GM21619 (cell line): Measurements from ENCODE around the gene PHLDB1.
A peak's percentile ranks its signal among the peaks of the same experiment; 100 is the strongest.
"Not testable (repeated sequence)": the region's sequence is repeated elsewhere in the genome, so short reads cannot be mapped to it uniquely, and the experiment has no call there.

ENCODE experiments used
- ATAC-seq: cut with Tn5 transposase; IDR thresholded peaks from one replicate; pipeline ENCODE4 v1.9.1; 2021; ENCODE audit not compliant: unreplicated experiment

PHLDB1 gene

GRCh38 chr11:118607401-118608359 lies at the start of gene PHLDB1:
PHLDB1 (plus strand) TSS chr11:118607615; CDS start chr11:118613837, 6,222 bp downstream.
- ATAC-seq: no peak

- ATAC-seq: no peak
Observed at GRCh38 chr11:118560806-118561205, 46.6 kb upstream of the PHLDB1 start.

GRCh38 chr11:118565051-118565450 lies 42.4 kb upstream of the PHLDB1 start:
- ATAC-seq: no peak

DNA sequence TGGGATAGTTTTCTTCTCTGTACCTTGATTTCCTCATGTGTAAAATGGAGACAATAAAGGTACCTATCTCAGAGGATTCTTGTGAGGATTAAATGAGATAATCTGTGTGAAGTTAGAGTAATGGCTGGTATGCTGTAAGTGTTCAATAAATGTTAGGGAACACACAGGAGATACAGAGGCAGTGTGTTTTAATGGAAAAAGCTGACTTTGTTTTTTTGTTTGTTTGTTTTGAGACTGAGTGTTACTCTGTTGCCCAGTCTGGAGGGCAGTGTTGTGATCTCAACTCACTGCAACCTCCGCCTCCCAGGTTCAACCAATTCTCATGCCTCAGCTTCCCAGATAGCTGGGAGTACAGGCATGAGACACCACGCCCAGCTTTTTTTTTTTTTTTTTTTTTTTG lies 37.7 kb upstream of the PHLDB1 start:
- no peak for ATAC-seq

DNA sequence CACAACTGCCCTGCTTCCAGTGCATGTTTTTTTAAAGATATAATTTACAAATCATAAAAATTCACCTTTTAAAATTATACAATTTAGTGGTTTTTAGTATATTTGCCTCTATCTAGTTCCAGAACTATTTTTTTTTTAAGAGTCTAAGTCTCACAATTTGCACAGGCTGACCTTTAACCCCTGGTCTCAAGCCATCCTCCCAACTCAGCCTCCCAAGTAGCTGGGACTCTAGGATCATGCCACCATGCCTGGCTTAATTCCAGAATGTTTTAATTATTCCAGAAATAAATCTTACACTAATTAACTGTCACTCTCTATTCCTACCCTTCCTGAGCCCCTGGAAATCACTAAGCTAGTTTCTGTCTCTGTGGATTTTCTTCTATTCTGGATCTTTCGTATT lies 36.6 kb upstream of the PHLDB1 start:
- no peak for ATAC-seq

GRCh38 chr11:118571701-118572060 lies 35.7 kb upstream of the PHLDB1 start:
- ATAC-seq: peak; percentile 10

- ATAC-seq: peak; percentile 66
Observed at GRCh38 chr11:118572061-118572980, 35.1 kb upstream of the PHLDB1 start, which contains the start of gene ARCN1. ARCN1 (plus strand) TSS chr11:118572409; CDS start chr11:118572548, 139 bp downstream.

- ATAC-seq: peak; percentile 27
Observed at GRCh38 chr11:118572981-118573550, 34.3 kb upstream of the PHLDB1 start.

GRCh38 chr11:118574636-118575035 lies 32.8 kb upstream of the PHLDB1 start:
- no peak for ATAC-seq

DNA sequence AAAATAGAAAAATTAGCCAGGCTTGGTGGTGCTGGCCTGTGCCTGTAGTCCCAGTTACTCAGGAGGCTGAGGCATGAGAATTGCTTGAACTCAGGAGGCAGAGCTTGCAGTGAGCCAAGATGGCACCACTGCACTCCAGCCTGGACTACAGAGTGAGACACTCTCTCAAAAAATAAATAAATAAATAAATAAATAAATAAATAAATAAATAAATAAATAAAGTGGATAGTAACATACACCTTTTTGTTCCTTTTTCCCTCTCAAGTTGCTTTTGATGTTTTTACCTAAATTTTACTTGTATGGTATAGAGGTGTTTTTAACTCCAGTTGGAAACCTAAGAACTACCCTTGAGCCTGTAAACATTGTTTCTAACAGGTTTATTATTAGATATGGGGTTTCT lies 29.4 kb upstream of the PHLDB1 start:
- not testable (repeated sequence) for ATAC-seq

DNA sequence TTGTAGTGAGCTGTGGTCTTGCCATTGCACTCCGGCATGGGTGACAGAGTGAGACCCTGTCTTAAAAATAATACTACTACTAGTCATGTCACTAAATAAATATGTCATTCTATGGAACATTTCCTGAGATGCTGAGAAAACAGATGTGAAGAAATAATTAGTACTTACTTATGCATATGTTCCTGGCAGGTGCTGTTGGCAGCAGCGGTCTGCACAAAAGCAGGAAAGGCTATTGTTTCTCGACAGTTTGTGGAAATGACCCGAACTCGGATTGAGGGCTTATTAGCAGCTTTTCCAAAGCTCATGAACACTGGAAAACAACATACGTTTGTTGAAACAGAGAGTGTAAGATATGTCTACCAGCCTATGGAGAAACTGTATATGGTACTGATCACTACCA lies 26.4 kb upstream of the PHLDB1 start:
- ATAC-seq: no peak

GRCh38 chr11:118587952-118588351 lies 19.5 kb upstream of the PHLDB1 start:
- no peak for ATAC-seq

GRCh38 chr11:118592616-118593367 lies 14.6 kb upstream of the PHLDB1 start:
- ATAC-seq: no peak

DNA sequence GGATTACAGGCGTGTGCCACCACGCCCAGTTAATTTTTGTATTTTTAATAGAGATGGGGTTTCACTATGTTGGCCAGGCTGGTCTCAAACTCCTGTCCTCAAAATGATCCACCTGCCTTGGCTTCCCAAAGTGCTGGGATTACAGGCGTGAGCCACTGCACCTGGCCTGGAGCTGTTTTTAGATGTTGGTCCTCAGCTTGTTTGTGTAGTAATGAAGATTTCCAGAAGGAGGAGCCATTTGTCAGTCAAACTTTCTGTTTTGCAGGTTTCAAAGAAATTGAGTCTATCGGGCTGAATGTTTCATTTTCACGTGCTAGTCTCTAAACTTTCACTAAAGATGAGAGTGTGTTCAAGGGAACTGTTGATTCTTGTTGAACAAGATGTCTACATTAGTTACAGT lies 12.4 kb upstream of the PHLDB1 start:
- ATAC-seq: not testable (repeated sequence)

GRCh38 chr11:118596224-118597146 lies 10.9 kb upstream of the PHLDB1 start:
- no peak for ATAC-seq

- no peak for ATAC-seq
Observed at GRCh38 chr11:118597556-118597955, 9.9 kb upstream of the PHLDB1 start.

DNA sequence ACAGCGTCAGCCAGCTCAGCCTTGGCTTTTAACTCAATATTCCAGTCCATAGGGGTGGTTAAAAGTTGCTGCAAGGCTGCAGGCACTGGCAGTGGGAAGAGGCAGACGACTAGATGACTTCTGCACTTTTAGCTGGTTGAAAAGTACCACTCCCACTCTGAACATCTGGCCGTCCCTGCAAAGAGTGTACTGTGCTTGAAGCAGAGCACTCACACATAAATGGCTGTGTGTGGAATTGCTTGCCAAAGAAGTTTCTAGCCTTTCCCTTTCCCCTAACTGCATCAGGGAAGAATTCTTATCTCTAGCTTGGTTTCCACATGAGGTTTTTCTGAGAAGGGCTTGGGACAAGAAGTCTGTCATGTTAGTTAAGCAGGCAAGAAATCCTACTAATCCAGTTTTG lies 5.1 kb upstream of the PHLDB1 start:
- ATAC-seq: no peak

DNA sequence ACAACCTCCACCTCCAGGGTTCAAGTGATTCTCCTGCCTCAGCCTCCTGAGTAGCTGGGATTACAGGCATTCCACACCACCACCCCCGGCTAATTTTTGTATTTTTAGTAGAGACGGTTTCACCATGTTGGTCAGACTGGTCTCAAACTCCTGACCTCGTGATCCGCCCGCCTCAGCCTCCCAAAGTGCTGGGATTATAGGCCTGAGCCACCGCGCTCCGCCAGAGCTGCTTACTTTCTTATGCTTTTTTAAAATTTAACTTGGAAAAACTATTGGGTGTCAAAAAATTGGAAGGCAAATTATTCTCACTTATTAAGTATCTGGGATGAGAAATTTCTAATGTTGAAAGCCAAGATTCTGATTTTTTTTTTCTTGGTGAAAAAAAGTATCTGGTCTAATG lies 3.7 kb upstream of the PHLDB1 start:
- not testable (repeated sequence) for ATAC-seq

DNA sequence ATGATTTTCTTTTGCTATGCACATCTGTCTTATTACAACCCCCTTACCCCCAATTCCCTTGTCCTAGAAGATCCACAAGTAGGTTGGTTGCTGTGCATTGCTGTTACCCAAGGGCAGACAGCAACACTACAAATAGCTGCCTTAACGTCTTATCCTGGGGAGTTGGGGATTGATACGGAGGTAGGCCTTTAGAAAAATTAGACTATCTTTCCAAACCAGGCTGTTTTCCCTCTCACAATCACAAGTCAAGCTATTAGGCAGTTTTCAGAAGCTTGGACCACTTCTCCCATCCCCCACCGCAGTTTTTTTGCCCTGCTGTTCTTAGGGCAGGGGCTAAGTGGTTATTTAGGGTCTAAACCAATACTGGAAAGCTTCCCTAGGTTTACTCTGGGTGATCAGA lies 2.8 kb upstream of the PHLDB1 start:
- no peak for ATAC-seq
